SW480 (cell line): ENCODE data around the gene CYP4A11.
"Not testable (repeated sequence)": the region's sequence is repeated elsewhere in the genome, so short reads cannot be mapped to it uniquely, and the experiment has no call there.

Source experiments
- DNase-seq: peaks from one replicate; pipeline ENCODE4 v3.0.0-alpha.2; 2016; ENCODE audit warnings: low spot score

CYP4A11 gene

GRCh38 chr1:46927249-46927835, 13.9 kb downstream of the CYP4A11 start:
- DNase-seq = no peak

DNA sequence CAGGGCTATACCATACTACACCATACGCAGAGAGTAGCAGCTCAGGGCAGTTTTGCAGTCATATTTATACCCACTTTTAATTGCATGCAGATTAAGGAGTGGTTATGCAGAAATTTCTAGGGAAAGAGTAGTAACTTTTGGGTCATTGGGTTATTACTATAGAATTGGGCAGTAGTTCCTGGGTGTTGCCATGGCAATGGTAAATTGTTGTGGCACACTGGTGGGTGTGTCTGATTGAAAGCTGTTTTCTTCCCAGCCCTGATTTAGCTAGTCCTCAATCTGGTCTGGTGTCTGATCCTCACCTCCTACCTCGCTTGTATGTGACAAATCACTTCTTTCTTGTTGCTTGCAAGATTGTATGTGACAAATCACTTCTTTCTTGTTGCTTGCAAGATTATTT, 30.5 kb downstream of the CYP4A11 start:
- DNase-seq = no peak

DNA sequence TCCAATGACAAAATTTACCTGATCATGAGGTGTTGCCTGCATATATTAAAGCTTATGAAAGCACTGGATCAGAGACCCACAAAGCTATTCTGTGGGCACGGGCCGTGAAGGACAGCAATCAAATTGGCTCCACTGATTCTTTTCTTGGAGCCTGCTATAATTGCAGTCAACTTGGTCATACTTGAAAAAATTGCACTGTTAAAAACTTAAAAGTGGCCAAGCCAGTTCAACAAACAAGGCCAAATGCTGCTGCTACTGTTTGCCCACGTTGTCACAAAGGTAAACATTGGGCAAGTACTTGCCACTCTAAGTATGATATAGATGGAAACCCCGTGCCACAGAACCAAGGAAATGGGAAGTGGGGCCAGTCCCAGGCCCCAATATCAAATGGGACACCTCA, 37.8 kb downstream of the CYP4A11 start:
- DNase-seq = no peak

DNA sequence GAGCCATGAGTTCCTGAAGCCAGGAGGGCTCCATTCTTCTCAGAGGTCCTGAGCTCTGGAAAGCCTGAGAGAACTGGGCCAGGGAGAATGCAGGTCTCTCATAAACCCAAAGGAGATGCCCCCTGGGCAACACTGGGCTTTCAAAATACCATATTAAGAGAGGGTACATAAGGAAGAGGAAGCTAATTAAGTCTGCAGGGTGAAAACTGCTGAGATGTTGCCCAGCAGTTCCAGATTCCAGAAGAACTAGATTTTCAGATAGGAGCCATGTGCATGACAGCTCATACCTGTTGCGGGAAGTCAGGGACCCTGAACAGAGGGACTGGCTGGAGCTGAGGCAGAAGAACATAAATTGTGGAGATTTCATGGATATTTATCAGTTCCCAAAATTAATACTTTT, 40.9 kb downstream of the CYP4A11 start:
- no peak for DNase-seq

GRCh38 chr1:46881656-46882055, 59.6 kb downstream of the CYP4A11 start:
- DNase-seq = not testable (repeated sequence)
